ENCODE data around the gene TDRD5.

The TDRD5 gene

DNA sequence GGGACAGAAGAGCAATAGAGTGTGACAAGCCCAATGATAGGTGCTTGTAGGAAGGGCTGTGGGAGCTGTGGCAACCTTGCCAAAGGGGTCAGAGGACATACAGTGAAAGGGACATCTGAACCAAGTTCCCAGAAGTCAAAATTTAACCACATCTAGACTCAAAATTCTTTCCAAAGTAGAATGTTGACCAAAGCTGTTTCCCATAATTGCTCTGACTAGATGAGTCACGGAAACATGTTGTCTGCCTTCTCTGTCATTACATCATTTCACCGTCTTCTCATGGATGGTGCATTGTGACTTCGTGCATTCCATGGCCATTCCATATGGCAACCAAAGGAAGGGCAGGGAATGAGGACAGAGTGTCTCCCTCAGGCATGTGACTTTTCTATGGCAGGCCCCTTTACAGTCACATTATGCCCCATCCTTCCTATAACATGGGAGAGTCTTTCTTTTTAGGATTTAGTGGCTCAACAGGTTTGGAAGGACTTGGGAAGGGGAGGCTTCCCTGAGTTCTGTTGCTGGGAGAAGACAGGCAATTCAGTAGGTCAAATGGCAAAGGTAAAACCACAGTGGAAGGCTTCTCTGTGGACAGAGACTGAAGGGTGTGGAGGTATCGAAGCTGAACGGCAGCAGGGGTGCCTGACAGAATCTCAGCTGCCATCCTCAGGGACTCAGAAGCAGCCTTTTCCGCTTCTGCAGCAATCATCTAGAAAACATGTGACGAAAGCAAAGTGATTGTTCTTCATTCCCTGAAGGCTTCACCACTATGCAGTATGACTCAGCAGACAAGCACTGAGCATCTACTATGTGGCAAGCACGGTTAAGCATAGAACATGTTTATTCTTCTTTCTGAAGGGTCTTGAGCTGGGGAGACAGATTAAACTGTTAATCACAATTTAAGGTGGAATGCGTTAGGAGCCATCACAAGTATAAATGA, 40.6 kb upstream of the TDRD5 start:
- CTCF ChIA-PET, result no interaction called here
- TF ChIP-seq, protein P1, sequence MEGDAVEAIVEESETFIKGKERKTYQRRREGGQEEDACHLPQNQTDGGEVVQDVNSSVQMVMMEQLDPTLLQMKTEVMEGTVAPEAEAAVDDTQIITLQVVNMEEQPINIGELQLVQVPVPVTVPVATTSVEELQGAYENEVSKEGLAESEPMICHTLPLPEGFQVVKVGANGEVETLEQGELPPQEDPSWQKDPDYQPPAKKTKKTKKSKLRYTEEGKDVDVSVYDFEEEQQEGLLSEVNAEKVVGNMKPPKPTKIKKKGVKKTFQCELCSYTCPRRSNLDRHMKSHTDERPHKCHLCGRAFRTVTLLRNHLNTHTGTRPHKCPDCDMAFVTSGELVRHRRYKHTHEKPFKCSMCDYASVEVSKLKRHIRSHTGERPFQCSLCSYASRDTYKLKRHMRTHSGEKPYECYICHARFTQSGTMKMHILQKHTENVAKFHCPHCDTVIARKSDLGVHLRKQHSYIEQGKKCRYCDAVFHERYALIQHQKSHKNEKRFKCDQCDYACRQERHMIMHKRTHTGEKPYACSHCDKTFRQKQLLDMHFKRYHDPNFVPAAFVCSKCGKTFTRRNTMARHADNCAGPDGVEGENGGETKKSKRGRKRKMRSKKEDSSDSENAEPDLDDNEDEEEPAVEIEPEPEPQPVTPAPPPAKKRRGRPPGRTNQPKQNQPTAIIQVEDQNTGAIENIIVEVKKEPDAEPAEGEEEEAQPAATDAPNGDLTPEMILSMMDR (IDR thresholded peaks at IDR 0.05; ENCODE audit: control extremely low read depth, extremely low read depth, low read depth, missing control alignments), result no peak
- POLR2A ChIA-PET, result no interaction called here
- DNase-seq (ENCODE audit: extremely low spot score), result no peak

DNA sequence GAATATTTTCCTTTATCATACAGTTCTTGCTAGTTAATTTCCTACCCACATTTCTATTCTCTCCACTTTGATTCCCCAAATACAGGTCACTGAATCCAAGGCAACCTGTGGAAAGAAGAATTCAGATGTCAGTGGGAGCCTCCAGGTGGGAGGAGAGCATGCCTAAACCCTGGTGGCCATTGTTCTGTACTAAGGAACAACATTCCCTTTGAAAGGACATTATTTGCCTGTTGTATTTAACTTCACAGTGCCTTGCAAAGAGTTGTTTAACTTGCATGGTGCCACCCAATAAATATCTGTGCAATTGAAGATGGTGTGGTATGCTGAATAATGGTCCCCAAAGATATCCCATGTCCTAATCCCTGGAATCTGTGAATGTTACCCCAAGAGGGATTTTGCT, 37.2 kb upstream of the TDRD5 start:
- DNase-seq (ENCODE audit: extremely low spot score), result no peak
- CTCF ChIA-PET, result no interaction called here
- TF ChIP-seq, protein P1 (IDR thresholded peaks at IDR 0.05; ENCODE audit: control extremely low read depth, extremely low read depth, low read depth, missing control alignments), result no peak
- POLR2A ChIA-PET, result no interaction called here

DNA sequence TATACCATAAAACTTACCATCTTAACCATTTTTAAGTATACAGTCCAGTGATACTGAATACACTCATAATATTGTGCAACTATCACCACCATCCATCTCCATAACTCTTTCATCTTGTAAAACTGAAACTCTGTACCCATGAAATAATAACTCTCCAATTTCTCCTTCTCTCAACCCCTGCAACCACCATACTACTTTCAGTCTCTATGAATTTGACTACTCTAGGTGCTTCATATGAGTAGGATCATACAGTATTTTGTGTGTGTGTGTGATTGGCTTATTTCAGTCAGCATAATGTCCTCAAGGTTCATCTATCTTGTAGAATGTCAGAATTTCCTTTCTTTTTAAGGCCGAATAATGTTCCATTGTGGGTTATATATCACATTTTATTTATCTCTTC, 33.6 kb upstream of the TDRD5 start:
- TF ChIP-seq, protein P1 (IDR thresholded peaks at IDR 0.05; ENCODE audit: control extremely low read depth, extremely low read depth, low read depth, missing control alignments), result no peak
- ChIA-PET POLR2A (no interaction called here), CTCF (no interaction called here)
- no peak for DNase-seq (ENCODE audit: extremely low spot score)

DNA sequence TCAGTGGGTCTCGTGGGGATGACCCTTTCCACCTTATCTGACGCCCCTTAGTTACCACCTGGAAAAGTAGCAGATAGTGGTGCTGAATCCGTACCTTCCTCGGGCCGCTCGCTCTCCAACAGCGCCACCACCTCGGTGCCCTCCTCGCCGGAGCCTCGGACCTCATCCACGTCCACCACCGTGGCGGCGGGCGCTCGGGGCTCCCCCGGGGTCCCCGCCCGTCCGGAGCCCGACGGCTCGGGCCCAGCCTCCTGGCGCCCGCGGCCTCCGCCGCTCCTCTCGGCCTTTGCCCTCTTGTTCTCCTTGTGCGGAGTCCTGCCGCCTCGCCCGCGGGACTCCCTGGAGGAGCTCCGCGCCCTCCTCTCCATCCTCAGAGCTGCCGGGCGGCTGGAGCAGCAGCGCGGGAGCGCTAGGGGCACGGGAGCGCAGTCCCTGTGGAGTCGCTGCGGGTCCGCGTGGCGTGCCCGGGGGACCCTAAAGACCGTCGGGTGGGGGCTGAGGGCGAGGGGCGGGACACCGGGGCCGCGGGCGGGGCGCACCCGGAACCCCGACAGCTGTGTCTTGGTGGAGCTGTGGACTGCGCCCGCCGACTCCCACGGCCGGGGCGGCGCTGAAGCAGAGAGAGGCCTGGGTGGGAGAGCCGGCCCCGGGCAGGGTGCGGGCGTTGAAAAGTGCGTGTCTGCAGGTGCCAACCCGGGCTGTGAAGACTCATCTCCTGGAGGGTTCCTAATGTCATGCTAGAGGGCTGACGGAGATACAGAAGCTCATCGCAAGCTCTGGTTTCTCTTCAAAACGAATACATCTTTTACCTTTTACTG, 15.9 kb upstream of the TDRD5 start, which contains the start of gene NPHS2:
Gene NPHS2, minus strand, starts transcription at position 452 of the 818 bp plus-strand sequence. Its CDS starts 84 bp downstream, at position 368.
- TF ChIP-seq, protein P1 (IDR thresholded peaks at IDR 0.05; ENCODE audit: control extremely low read depth, extremely low read depth, low read depth, missing control alignments), result no peak
- POLR2A ChIA-PET, result no interaction called here
- no peak for DNase-seq (ENCODE audit: extremely low spot score)
- CTCF ChIA-PET, result interaction anchor here (1.4 kb wide), 1 partner anchor 20 kb away, joined by 3 read pairs; no protein-coding TSS in a partner anchor

DNA sequence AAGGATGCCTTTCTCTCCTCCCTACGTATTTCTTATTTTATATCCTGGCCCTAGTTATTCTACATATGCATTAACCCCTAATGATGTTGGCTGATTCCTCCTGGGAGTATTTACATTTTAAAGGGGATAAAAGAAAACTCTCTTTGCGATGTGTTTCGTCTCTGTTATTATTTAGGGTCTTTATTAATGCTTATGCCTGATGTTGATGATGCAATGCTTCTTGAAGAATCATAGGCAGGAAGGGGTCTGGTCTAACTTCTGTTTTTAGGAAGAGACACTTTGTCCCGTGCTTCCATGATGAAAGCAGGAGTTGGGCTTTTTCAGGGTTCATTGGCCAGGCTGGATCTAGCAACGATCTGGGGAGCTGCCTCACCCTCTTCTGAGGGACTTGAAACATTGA, 15.1 kb upstream of the TDRD5 start:
- TF ChIP-seq, protein P1 (IDR thresholded peaks at IDR 0.05; ENCODE audit: control extremely low read depth, extremely low read depth, low read depth, missing control alignments), result no peak
- ChIA-PET CTCF (interaction anchor here (1.4 kb wide), 1 partner anchor 21 kb away, joined by 3 read pairs; no protein-coding TSS in a partner anchor), POLR2A (no interaction called here)
- DNase-seq (ENCODE audit: extremely low spot score), result no peak

DNA sequence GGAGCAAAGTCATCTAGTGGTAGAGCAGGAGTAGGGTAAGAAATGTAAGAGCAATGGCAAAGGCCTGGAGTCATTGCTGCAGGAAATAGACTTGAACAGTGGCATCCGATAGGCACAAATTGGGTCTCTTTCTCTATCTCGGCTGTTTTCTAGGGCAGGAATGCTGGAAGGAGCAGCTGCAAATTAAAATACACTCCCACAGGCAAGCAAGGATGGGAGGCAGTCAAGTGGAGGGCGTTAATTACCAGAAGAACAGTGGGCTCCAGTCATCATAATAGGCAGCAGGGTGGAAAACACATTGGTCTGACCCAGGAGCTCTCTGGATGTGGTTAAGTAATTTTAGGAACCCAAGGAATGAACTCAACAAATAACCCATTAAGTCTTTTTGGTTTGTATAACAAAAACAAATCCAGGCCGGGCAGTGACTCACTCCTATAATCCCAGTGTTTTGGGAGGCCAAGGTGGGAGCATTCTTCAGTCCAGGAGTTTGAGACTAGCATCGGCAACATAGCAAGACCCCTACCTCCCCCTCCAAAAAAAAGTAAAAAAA, 7.8 kb upstream of the TDRD5 start:
- ChIA-PET CTCF (no interaction called here), POLR2A (no interaction called here)
- TF ChIP-seq, protein P1 (IDR thresholded peaks at IDR 0.05; ENCODE audit: control extremely low read depth, extremely low read depth, low read depth, missing control alignments), result no peak
- no peak for DNase-seq (ENCODE audit: extremely low spot score)
